H1 (cell line): Measurements from ENCODE around the gene TM9SF1. TPM values are rescaled to one million over a fixed set of nuclear protein-coding genes. Genes with fewer than 3 reads are reported as not detected.
A peak's percentile ranks its signal among the peaks of the same experiment; 100 is the strongest.

ENCODE experiments used
- CTCF ChIA-PET: fragments of 300-600 bp; sonication (Branson Sonifier 250); formaldehyde crosslinking; loops from one replicate; lab custom pipeline; 2021; ENCODE audit not compliant: partially characterized antibody; lab: Charles Lee
- POLR2A ChIA-PET: fragments of 300-600 bp; sonication (Branson Sonifier 250); formaldehyde crosslinking; loops from one replicate; lab custom pipeline; 2021; ENCODE audit warnings: inconsistent platforms; ENCODE audit not compliant: partially characterized antibody; lab: Charles Lee
- DNase-seq, 2 experiments: peaks; one replicate each; pipeline versions ENCODE4 v3.0.0 to v3.0.0-alpha.2; 2010 to 2022; ENCODE audit warnings: low spot score in 2 of 2, low read depth in 1 of 2, mixed read lengths in 1 of 2
- FAIRE-seq: peaks from 2 replicates; lab custom pipeline; 2011; peaks lifted over from hg19 to GRCh38; lab: Jason Lieb, UNC
- H2AFZ ChIP-seq: 2 replicates; pipeline ENCODE4 v1.8.1; 2012; ENCODE audit warnings: low read length, inconsistent platforms
- H2AK5ac ChIP-seq: 2 replicates; pipeline ENCODE4 v1.6.1; 2013; ENCODE audit warnings: low read depth, low read length
- H2BK120ac ChIP-seq: replicated peaks from 2 replicates; pipeline ENCODE3; 2013; ENCODE audit warnings: low read depth, low read length, inconsistent platforms
- H2BK12ac ChIP-seq: 2 replicates; pipeline ENCODE4 v1.6.1; 2013; ENCODE audit warnings: low read depth, low read length
- H2BK15ac ChIP-seq: 2 replicates; pipeline ENCODE4 v1.6.1; 2013; ENCODE audit warnings: low read length
- H2BK20ac ChIP-seq: 2 replicates; pipeline ENCODE4 v1.6.1; 2013; ENCODE audit warnings: low read length
- H2BK5ac ChIP-seq: 2 replicates; pipeline ENCODE4 v1.6.1; 2013; ENCODE audit warnings: low read depth, low read length
- H3K14ac ChIP-seq: 2 replicates; pipeline ENCODE4 v1.6.1; 2013; ENCODE audit warnings: inconsistent platforms; ENCODE audit not compliant: insufficient read length
- H3K18ac ChIP-seq: 2 replicates; pipeline ENCODE4 v1.6.1; 2013; ENCODE audit warnings: low read length; ENCODE audit errors: extremely low read depth
- H3K23ac ChIP-seq: 2 replicates; pipeline ENCODE4 v1.6.1; 2013; ENCODE audit warnings: inconsistent platforms; ENCODE audit not compliant: insufficient read length
- H3K23me2 ChIP-seq: 2 replicates; pipeline ENCODE4 v1.6.1; 2013; ENCODE audit warnings: low read depth, low read length
- H3K27ac ChIP-seq: 2 replicates; pipeline ENCODE4 v1.6.1; 2011; ENCODE audit warnings: low read depth, low read length, inconsistent platforms
- H3K27me3 ChIP-seq, 4 experiments: replicated peaks in 1 of 4; 1 replicate in 1 of 4; 2 replicates in 3 of 4; pipeline versions ENCODE4 v1.6.1 to v1.8.1; 2011 to 2013; ENCODE audit warnings: low read length in 3 of 4, mild to moderate bottlenecking in 3 of 4, inconsistent platforms in 2 of 4, mixed read lengths in 2 of 4, moderate library complexity in 1 of 4; ENCODE audit not compliant: control insufficient read depth in 3 of 4, insufficient read depth in 3 of 4; ENCODE audit errors: extremely low read depth in 1 of 4
- H3K36me3 ChIP-seq, 4 experiments: 2 replicates each; pipeline versions ENCODE4 v1.6.1 to v1.8.1; 2011 to 2013; ENCODE audit warnings: mild to moderate bottlenecking in 4 of 4, low read length in 3 of 4, moderate library complexity in 2 of 4, control low read depth in 1 of 4, inconsistent platforms in 1 of 4; ENCODE audit not compliant: insufficient read depth in 4 of 4, control insufficient read depth in 2 of 4
- H3K4ac ChIP-seq: replicated peaks from 2 replicates; pipeline ENCODE3; 2013; ENCODE audit warnings: low read length, low read depth, mixed read lengths, inconsistent platforms; ENCODE audit not compliant: insufficient read length
- H3K4me1 ChIP-seq, 4 experiments: replicated peaks in 1 of 4; 1 replicate in 1 of 4; 2 replicates in 3 of 4; pipeline versions ENCODE4 v1.6.1 to v1.8.1; 2011 to 2013; ENCODE audit warnings: low read length in 3 of 4, inconsistent platforms in 2 of 4, mixed read lengths in 1 of 4; ENCODE audit not compliant: insufficient read depth in 4 of 4, control insufficient read depth in 3 of 4
- H3K4me2 ChIP-seq, 2 experiments: 2 replicates each; pipeline versions ENCODE4 v1.6.1 to v1.8.1; 2011 to 2013; ENCODE audit warnings: low read depth in 2 of 2, low read length in 2 of 2, control low read depth in 1 of 2, inconsistent platforms in 1 of 2, mild to moderate bottlenecking in 1 of 2; ENCODE audit not compliant: insufficient read depth in 1 of 2
- H3K4me3 ChIP-seq, 4 experiments: fragments of 200-600, 300-600 bp in 1 of 4; sonication (generic), shearing (Covaris generic), sonication (Bioruptor Twin) in 1 of 4; 2 replicates each; pipeline versions ENCODE4 v1.5.1 to v1.8.1; 2011 to 2016; ENCODE audit warnings: low read length in 4 of 4, low read depth in 3 of 4, control low read depth in 2 of 4, inconsistent platforms in 2 of 4, mild to moderate bottlenecking in 2 of 4, mixed read lengths in 1 of 4, moderate library complexity in 1 of 4; ENCODE audit not compliant: insufficient read depth in 2 of 4; ENCODE audit errors: extremely low read depth in 1 of 4
- H3K56ac ChIP-seq: replicated peaks from 2 replicates; pipeline ENCODE3; 2013; ENCODE audit warnings: low read depth, mild to moderate bottlenecking, mixed read lengths, low read length, inconsistent platforms; ENCODE audit not compliant: insufficient read length
- H3K79me1 ChIP-seq: 2 replicates; pipeline ENCODE4 v1.6.1; 2013; ENCODE audit warnings: low read depth, low read length, control low read depth
- H3K79me2 ChIP-seq, 2 experiments: 2 replicates each; pipeline versions ENCODE4 v1.6.1 to v1.8.1; 2012 to 2013; ENCODE audit warnings: low read length in 2 of 2, mild to moderate bottlenecking in 2 of 2, inconsistent platforms in 1 of 2; ENCODE audit not compliant: insufficient read depth in 2 of 2, control insufficient read depth in 1 of 2
- H3K9ac ChIP-seq, 4 experiments: replicated peaks in 1 of 4; 1 replicate in 1 of 4; 2 replicates in 3 of 4; pipeline versions ENCODE4 v1.6.1 to v1.8.1; 2011 to 2013; ENCODE audit warnings: low read depth in 3 of 4, low read length in 3 of 4, control low read depth in 2 of 4, mild to moderate bottlenecking in 2 of 4, moderate library complexity in 2 of 4, inconsistent platforms in 1 of 4; ENCODE audit errors: extremely low read depth in 1 of 4
- H3K9me3 ChIP-seq, 2 experiments: 2 replicates each; pipeline versions ENCODE4 v1.6.1 to v1.8.1; 2012 to 2013; ENCODE audit warnings: mild to moderate bottlenecking in 2 of 2, moderate library complexity in 2 of 2, control low read depth in 1 of 2, inconsistent platforms in 1 of 2, low read depth in 1 of 2, low read length in 1 of 2, mixed read lengths in 1 of 2; ENCODE audit not compliant: insufficient read depth in 2 of 2
- H4K20me1 ChIP-seq, 2 experiments: replicated peaks in 1 of 2; 2 replicates each; pipeline versions ENCODE3 to v1.8.1; 2011 to 2013; ENCODE audit warnings: inconsistent platforms in 2 of 2, low read length in 2 of 2, mild to moderate bottlenecking in 1 of 2; ENCODE audit not compliant: insufficient read depth in 2 of 2, control insufficient read depth in 1 of 2
- H4K5ac ChIP-seq: 2 replicates; pipeline ENCODE4 v1.6.1; 2013; ENCODE audit warnings: low read length, low read depth, mixed read lengths, inconsistent platforms; ENCODE audit not compliant: insufficient read length
- H4K8ac ChIP-seq: 2 replicates; pipeline ENCODE4 v1.8.0; 2013; ENCODE audit warnings: mild to moderate bottlenecking, moderate library complexity, low read length, inconsistent platforms; ENCODE audit not compliant: insufficient read depth; ENCODE audit errors: extremely low read depth
- H4K91ac ChIP-seq: replicated peaks from 2 replicates; pipeline ENCODE3; 2013; ENCODE audit warnings: low read length, mixed read lengths, inconsistent platforms; ENCODE audit not compliant: insufficient read length
- BACH1 ChIP-seq: IDR thresholded peaks from 2 replicates; pipeline ENCODE4 v1.6.1; 2012; ENCODE audit warnings: low read length, improper control_type of control experiment
- BRCA1 ChIP-seq: IDR thresholded peaks from 2 replicates; pipeline ENCODE4 v1.6.1; 2012; ENCODE audit warnings: low read depth, low read length, improper control_type of control experiment
- CHD1 ChIP-seq: IDR thresholded peaks from 2 replicates; pipeline ENCODE4 v1.6.1; 2012; ENCODE audit warnings: low read depth, low read length, improper control_type of control experiment
- CREB1 ChIP-seq: IDR thresholded peaks from 2 replicates; pipeline ENCODE4 v1.6.1; 2012; ENCODE audit warnings: inconsistent platforms
- JUN ChIP-seq: IDR thresholded peaks from 2 replicates; pipeline ENCODE4 v1.6.1; 2011; ENCODE audit warnings: low read depth, mild to moderate bottlenecking, improper control_type of control experiment, low read length
- JUND ChIP-seq: IDR thresholded peaks from 2 replicates; pipeline ENCODE4 v1.6.1; 2011; ENCODE audit warnings: mild to moderate bottlenecking, improper control_type of control experiment, low read length
- KDM1A ChIP-seq: fragments of 200-600, 300-600 bp; sonication (generic); IDR thresholded peaks from 2 replicates; pipeline ENCODE4 v1.7.1; 2016; ENCODE audit warnings: mild to moderate bottlenecking, low read length, borderline replicate concordance
- MAFK ChIP-seq: IDR thresholded peaks from 2 replicates; pipeline ENCODE4 v1.6.1; 2012; ENCODE audit warnings: low read depth, mild to moderate bottlenecking, improper control_type of control experiment, low read length
- POU5F1 ChIP-seq: IDR thresholded peaks from 2 replicates; pipeline ENCODE4 v1.6.1; 2011; ENCODE audit warnings: low read depth, mild to moderate bottlenecking, low read length, moderate library complexity
- SIRT6 ChIP-seq: IDR thresholded peaks from one replicate; pipeline ENCODE4 v1.7.1; 2012; ENCODE audit warnings: low read length, inconsistent platforms
- TAF1 ChIP-seq: IDR thresholded peaks from 2 replicates; pipeline ENCODE4 v1.6.1; 2011; ENCODE audit warnings: mild to moderate bottlenecking, low read depth, low read length
- TAF7 ChIP-seq: optimal IDR thresholded peaks from 2 replicates; pipeline ENCODE3; 2011; ENCODE audit warnings: low read depth, mild to moderate bottlenecking, inconsistent platforms, low read length, moderate library complexity, borderline replicate concordance
- WGBS, 2 experiments: shearing (Covaris generic) in 1 of 2; methylation state at CpG; one replicate each; pipeline versions ENCODE4 v1.1.6 to v1.1.7; 2013 to 2015; ENCODE audit warnings: low lambda C conversion rate in 2 of 2, mixed read lengths in 2 of 2, inconsistent platforms in 1 of 2, low coverage in 1 of 2, missing lambda C conversion rate in 1 of 2; ENCODE audit not compliant: insufficient replicate concordance in 2 of 2, insufficient coverage in 1 of 2, insufficient read length in 1 of 2; ENCODE audit errors: extremely low coverage in 1 of 2, missing lambda C conversion rate in 1 of 2; 5-methylcytosine and 5-hydroxymethylcytosine counted together
- polyA plus RNA-seq, 7 experiments: library from polyadenylated mRNA; depleted of rRNA in 3 of 7; stranded (reverse) in 5 of 7; unstranded in 2 of 7; fragments of >200 nt in 5 of 7; fragments of 200-250 nt in 2 of 7; gene quantifications; 1 replicate in 5 of 7; 2 replicates in 1 of 7; 4 replicates in 1 of 7; pipeline versions ENCODE4 v1.2.1 to v1.2.3, GENCODE V29; 2011 to 2013; ENCODE audit warnings: missing spikeins in 2 of 7, mixed read lengths in 2 of 7
- total RNA-seq: library from RNA; stranded (reverse); fragmentation: NEBNext Ultra II Directional; extraction: Animal tissue kit (Norgen Biotek cat#: 25700); gene quantifications from 2 replicates; pipeline ENCODE4 v1.2.1, GENCODE V29; 2021

Gene TM9SF1
- total and polyA plus RNA-seq, 2 of the 8 experiments (the other 6 are each of a cell fraction or from before 2014, with no cell fraction given) = 22.2 to 29.2 TPM

- Histone ChIP-seq H3K27ac (peak within 1 kb of the TSS; percentile 92), H2AK5ac (peak within 1 kb of the TSS; percentile 68; the same call in 1 of the 2 replicates), H3K4ac (peak within 1 kb of the TSS; percentile 76), H3K14ac (no peak within 1 kb of the TSS), H2BK20ac (no peak within 1 kb of the TSS), H2AFZ (peak within 1 kb of the TSS; percentile 37; the same call in 1 of the 2 replicates), H3K23me2 (peaks cover 5% of the 10 kb centered on the region; the same call in 1 of the 2 replicates), H3K9me3 (no peaks in the 10 kb centered on the region), H3K9ac (peak within 1 kb of the TSS; percentile 83 to 96 (median 92)), H3K79me1 (peaks cover 7% of the 10 kb centered on the region; the same call in 1 of the 2 replicates), H2BK12ac (peak within 1 kb of the TSS; percentile 91), H3K4me2 (peak within 1 kb of the TSS; percentile 53 to 90), H4K8ac (peak within 1 kb of the TSS; percentile 85), H3K4me1 (peaks cover 4 to 13% (median 7%) of the 10 kb centered on the region in 4 experiments; a peak in 6 of 7 replicates), H3K23ac (no peak within 1 kb of the TSS), H4K5ac (peak within 1 kb of the TSS; percentile 94), H3K27me3 (no peaks in the 10 kb centered on the region), H4K20me1 (peaks cover 0 to 1% of the 10 kb centered on the region in 2 experiments), H3K4me3 (peak within 1 kb of the TSS; percentile 79 to 99 (median 94)), H2BK120ac (no peak within 1 kb of the TSS), H3K56ac (peak within 1 kb of the TSS; percentile 88), H4K91ac (peak within 1 kb of the TSS; percentile 96), H3K79me2 (peaks cover 0 to 20% of the 10 kb centered on the region in 2 experiments; a peak in 2 of 4 replicates), H3K36me3 (peaks cover 8 to 33% (median 16%) of the 10 kb centered on the region in 4 experiments; a peak in 6 of 8 replicates), H3K18ac (peak within 1 kb of the TSS; percentile 97), H2BK5ac (peak within 1 kb of the TSS; percentile 98), H2BK15ac (peak within 1 kb of the TSS; percentile 89)
- ChIA-PET CTCF (interaction anchor here (0.9 to 2.8 kb wide), 5 partner anchors 9 to 241 kb away, joined by 3 to 10 read pairs (median 3); partner anchors contain the start of genes DCAF11 and NRL), POLR2A (interaction anchor here (0.7 to 10.5 kb wide), 22 partner anchors 9 to 290 kb away, joined by 3 to 118 read pairs (median 4); partner anchors contain the start of genes CARMIL3, CHMP4A, DCAF11 and FITM1)
- DNase-seq (peak; percentile 98 to 100), FAIRE-seq (no peak)
- WGBS, 2 experiments = 1% methylated on average over 44 of the region's 65 CpGs; no CpG with 5 or more reads in 1 of the 2 experiments
- no peak for TF ChIP-seq CHD1
- TF ChIP-seq JUN = no peak
- no peak for TF ChIP-seq BRCA1
- TF ChIP-seq KDM1A = no peak
- TF ChIP-seq TAF7 = peak; percentile 55
- no peak for TF ChIP-seq BACH1
- peak; percentile 92 for TF ChIP-seq TAF1
- no peak; the same call in 1 of the 2 replicates for TF ChIP-seq CREB1
- TF ChIP-seq POU5F1 = no peak
- TF ChIP-seq MAFK = no peak
- no peak for TF ChIP-seq SIRT6
- no peak for TF ChIP-seq JUND
These were observed 54.0 kb downstream of the TM9SF1 start, which contains the start of gene EMC9 for GRCh38 chr14:24141097-24141880. Gene EMC9 (minus strand): TSS chr14:24141591. CDS start chr14:24141304, 287 bp downstream.
